RKO (cell line): Measurements from ENCODE around the gene TBC1D14.

Experiments
- DNase-seq: peaks from one replicate; pipeline ENCODE4 v3.0.0-alpha.2; 2016; ENCODE audit warnings: low spot score

The TBC1D14 gene

GRCh38 chr4:7044137-7044930, 134.7 kb downstream of the TBC1D14 start:
- peak; percentile 30 for DNase-seq

- DNase-seq, result no peak
Measured at GRCh38 chr4:7045553-7045952, 135.9 kb downstream of the TBC1D14 start.

DNA sequence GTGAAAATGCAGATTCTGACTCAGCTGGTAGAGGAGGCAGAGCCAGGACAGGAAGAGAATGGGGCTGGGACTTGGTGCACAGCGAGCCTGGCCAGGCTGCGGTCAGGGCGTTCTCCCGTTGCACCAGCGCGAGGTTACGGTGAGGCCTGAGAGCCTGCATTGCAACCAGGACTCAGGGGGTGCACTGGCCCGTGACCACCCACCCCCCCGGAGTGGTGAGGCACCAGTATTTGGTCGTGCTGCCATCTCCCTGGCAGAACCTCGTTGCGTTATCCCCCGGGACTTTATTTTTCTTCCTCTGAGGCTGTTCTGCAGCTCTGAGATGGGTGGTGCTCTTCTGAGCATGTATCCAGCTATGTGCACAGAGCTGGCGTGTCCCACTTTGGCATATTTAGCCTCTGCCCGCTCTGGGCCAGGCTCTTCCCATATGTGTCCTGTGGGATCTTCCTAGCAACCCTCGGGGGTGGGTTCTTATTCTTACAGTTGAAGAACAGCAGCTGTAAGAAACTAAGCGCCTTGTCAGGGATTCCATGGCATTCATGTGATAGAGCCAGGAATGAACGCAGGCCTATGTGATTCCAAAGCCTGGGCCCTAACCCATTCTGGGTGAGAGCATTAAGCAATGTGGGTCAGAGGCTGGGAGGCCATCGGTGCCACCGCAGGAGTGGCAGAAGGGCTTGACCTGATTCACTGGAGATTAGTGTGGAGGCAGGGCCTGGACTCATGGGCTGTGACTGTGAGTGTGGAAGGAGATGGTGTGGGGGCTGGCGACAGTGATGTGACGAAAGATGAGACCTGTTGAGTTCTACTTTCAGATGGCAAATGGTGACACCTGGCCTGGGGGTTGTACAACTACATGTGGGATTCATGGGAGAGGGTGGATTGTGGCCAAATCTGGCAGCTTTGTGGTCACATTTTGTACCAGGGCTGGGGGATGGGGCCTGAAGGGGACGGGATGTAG, 136.6 kb downstream of the TBC1D14 start:
- no peak for DNase-seq

DNA sequence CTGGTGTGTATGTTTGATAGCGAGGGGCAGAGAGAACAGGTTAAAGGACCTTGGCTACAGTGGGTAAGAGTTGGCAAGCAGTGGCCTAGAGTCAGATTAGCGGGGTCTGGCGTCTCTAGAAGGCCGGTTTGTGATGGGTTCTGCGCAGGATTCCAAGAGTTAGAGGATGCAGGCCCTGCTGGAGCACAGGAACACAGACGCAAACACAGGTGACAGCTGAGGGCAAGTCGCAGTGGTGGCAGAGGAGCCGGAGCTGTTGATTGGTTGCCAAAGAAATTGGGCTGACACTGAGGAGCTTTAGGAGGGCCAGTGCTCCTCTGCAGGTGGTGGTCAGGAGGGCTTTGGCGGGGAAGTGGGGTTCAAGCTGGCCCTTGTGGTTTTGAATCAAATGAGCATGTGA, 137.3 kb downstream of the TBC1D14 start:
- no peak for DNase-seq

GRCh38 chr4:7048642-7049041, 139.0 kb downstream of the TBC1D14 start:
- DNase-seq, result no peak

DNA sequence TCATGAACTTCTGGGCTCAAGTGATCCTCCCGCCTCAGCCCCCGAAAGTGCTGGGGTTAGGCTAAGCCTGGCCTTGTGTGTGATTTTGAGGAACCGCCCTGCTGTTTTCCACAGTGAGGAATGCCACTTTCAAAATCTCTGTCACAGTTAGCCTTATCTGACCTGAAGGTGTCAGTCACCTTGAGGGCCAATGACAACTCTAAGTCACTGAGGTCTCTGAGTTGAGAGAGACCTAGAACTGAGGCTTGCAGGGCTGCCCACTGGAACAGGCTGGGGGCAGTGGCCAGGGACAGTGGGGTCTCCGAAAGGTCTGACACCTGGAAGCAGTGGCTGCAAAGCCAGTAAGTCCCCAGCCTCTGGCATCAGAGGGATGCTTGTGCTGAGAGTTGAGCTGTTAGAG, 139.7 kb downstream of the TBC1D14 start:
- no peak for DNase-seq

DNA sequence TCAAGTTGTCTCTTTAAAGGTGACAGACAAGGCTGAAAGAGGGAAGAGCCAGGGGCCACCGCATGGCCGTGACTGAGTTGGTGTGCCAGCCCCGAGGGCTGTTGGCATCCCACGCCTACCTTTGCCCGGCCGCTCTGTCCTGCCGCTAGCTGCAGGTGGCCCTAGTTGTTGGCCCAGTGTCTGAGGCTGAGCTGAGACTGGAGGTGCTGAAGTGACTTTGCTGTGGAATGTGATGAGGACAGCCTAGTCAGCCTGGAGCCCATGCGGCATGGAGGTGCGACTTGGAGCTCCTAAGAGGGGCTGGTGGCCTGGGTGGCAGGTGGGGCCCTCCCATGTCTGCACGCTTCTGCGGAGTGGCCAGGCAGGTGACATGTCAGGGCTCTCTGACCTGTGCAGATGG, 140.1 kb downstream of the TBC1D14 start:
- DNase-seq, result no peak

DNA sequence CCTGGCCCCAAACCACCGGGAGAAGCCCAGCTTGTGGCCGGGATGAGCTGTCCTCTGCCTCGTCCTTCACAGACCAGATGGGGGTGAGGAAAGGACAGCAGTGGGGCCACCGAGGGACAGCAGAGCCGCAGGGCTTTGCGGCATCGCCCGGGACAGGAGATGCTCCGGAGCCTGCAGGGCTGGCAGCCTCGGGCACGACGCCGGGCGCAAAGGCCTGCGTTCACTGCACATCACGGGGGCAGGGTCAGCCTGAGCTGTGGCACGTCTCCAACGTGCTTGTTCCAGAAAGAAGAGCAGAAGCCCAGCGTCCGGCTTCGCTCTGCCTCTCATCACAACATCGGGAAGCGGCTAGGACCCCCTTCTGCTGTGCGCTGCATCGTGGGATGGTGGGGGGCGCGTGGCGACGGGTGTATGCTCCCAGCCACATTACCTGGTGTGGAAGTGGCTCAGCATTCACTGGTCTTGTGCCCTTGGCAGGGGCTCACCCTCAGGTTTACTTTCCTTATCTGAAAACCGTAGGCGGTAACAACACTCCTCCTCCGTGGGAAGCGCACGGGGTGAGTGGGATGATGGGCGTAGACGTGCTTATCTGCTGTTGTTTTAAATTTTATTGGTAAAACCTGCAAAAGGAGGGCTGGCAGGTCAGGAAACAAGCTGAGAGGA, 141.0 kb downstream of the TBC1D14 start:
- no peak for DNase-seq

DNA sequence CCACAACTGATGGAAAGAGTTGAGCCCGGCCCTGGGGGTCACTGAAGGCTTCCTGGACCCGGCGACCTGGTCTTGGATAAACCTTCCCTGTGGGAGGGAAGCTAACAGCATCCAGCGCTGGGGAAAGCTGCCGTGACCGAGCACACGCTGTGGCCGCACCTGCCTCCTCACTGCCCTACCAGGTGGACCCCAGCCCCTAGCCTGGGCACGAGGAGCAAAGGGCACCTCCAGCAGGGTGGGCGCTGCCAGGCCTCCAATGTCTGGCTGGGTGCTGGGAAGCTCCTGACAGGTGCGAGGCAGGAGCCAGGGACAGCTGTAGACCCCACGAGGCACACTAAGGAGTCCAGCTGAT, 141.5 kb downstream of the TBC1D14 start:
- no peak for DNase-seq

DNA sequence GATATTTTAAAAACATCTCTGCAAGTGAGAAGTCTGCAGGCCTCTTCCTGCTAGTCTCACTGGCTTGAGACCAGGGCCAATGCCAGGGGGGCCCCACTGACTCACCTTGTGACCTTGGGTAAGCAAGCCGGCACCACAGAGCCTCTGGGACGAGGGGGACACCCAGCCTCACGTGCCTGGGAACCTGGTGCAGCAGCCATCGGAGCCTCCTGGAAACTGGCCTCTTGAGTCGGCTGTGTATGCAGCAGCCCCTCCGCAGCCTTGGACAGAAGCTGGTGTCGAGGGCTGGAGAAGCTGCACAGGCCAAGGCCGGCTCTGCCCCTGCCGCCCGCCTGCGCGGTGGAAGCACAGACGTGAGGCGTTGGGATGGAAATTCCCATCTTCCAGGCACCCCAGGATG, 142.3 kb downstream of the TBC1D14 start:
- DNase-seq, result no peak

DNA sequence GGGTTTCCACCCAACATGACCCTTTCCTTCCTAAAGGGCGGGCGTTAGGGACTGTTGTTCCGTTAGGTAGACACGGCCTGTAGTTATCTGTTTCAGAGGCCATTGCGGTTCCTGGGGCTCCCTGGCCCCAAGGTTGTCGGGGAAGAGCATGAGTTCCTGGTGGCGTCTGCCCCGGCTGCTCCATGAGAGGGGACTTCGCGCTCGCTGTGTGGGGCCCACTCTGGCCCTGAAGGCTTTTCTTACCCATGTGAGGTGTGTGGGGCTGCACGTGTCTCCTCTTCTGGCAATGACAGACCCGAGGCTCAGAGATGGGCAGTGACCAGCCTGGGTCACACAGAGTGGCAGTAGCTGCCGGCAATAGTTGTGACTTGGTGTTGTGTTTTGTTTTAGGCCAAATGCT, 142.7 kb downstream of the TBC1D14 start:
- no peak for DNase-seq

DNA sequence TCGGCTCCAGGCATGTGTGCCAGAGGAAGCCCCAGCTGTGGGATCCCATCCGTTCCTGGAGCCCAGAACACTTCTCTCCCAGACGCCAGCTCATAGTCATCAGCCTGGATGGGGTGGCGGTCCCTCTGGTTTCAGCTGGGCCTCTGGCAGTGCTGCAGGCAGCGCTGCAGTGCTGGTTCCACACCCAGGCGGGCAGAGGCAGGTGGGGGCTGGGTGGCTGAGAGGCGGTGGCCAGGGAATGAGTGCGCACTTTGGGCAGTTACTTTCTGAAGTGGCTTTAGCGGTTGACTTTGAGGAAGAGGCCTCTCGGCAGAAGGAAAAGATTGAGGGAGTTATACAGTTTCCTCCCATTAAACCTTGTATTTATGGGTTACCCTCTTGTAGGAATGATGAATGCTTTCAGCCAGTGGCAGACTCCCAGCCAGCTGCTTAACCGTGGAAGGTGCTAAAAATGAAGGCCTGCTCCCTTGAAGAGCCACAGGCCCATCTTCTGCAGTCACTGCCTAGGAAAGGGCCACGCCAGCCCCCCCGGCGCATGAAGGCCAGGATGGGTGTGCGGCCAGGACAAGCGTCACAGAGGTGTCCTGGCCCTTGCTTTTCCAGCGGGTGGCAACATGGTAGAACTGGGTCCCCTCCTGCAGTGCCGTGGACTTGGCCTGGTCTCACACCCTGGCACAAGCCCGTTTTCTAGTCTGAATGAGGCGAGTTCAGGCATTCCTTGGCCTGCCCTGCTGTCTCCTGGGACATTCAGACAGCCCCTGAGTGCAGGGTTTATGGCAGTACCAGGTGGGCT, 143.5 kb downstream of the TBC1D14 start:
- DNase-seq, result no peak

GRCh38 chr4:7054106-7054880, 144.7 kb downstream of the TBC1D14 start:
- no peak for DNase-seq

- peak; percentile 40 for DNase-seq
Measured at GRCh38 chr4:7055111-7055989, 145.7 kb downstream of the TBC1D14 start.

- no peak for DNase-seq
Measured at GRCh38 chr4:7055990-7056325, 146.3 kb downstream of the TBC1D14 start.

- no peak for DNase-seq
Measured at GRCh38 chr4:7058792-7059191, 149.2 kb downstream of the TBC1D14 start.

DNA sequence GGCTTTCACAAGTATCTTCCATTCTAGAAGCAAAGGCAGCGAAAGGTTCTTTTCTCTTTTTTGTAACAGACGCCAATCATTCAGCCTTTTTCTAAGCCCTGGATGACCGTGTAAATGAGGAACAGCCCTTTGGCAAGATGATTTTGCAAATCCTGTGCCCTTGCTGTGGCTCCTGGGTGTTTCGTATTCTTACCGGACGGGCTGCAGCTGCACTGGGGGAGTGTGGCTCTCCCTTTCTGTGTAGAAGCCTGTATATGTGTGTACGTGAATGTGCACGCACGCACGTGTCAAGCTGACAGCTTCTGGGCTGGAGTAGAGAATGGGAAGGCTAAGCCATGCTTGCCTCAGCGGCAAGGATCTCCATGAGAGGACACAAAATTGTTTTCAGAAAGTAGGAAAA, 150.0 kb downstream of the TBC1D14 start:
- DNase-seq, result no peak

DNA sequence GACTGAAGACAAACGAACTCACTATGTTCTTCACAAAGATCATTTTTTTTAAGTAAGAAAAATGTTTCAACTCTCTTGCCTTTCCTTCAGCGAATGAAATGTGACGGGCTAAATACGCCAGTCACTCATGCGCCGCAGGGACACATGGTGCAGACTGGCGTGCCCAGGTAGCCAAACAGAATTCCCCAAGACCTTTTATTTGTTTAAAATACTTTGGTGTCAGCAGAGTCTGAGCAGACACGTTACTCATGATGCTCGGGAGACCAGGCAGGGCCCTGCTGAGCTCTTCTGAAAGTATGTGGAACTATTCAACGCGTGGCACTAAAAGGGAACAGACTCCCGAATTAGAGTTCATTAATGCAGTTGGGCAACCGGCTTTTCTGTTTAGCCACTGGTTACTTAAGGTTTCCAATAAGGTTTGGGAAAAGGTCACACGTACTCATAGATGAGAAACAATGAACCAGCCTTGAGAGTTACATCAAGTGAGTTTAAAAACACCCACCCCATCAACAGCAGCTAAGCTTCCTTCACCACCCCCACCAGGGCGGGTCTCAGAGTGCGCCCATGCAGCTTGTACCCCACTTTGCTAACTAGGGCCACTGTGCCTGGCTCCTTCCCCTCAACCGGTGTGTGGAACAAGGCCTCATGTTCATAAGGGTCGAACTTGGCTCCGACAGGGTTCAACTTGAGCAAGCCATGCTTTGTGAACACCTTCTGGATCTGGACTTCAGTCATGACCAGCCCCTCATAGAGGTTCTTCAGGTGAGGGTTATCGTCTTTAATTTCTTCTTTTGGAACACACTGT, 150.9 kb downstream of the TBC1D14 start:
- no peak for DNase-seq

DNA sequence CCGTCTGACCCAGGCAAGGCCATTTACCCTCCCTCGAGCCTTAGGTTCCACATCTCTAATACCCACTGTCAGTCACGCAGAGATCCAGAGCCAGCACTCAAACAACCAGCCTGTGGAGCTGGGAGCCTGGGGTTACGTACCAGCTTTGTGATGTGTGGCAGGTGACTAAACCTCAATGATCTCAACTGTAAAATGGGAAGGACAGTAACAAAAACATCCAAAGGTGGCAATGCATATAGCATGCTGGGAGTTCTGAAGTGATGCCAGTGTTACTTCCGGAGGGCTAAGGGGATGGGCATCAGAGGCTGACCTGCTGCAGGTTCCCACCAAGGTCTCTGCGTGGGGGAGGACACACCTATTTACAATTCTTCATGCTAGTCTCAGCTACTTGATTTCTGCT, 152.2 kb downstream of the TBC1D14 start:
- no peak for DNase-seq
